GM12865 (cell line): ENCODE data around the gene GPR183.

ENCODE experiments used
- DNase-seq: peaks from one replicate; pipeline ENCODE4 v3.0.0; 2010; ENCODE audit warnings: low read depth
- H3K4me3 ChIP-seq: 2 replicates; pipeline ENCODE4 v1.5.1; 2011; ENCODE audit warnings: mild to moderate bottlenecking, low read depth, low read length, control low read depth
- CTCF ChIP-seq: IDR thresholded peaks from 2 replicates; pipeline ENCODE4 v1.5.1; 2011; ENCODE audit warnings: low read length, control low read depth, low read depth, inconsistent platforms; ENCODE audit not compliant: insufficient read depth; ENCODE audit errors: missing control alignments

Gene GPR183

GRCh38 chr13:99313941-99314340, 6.7 kb upstream of the GPR183 start:
- no peak for DNase-seq
- H3K4me3 ChIP-seq, result no peak overlapping the region
- TF ChIP-seq CTCF, result no peak

DNA sequence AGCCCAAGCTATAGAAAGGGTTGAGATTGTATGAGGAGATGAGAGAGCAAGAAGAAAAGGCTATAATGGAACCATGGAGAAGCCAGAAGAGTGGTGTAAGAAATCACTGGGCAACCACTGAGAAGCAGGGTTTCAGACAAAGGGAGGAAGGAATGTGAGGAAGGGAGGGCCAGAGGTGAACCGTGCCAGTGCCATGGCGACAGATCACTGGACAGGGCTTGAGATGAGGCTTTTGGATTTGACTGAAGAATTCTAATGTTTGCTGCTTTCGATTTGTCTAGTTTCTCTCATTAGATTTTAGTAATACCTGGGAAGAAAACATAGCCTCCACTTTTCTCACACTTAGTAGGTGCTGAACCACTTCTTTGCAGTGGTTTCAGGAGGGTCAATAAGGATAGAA, 6.3 kb upstream of the GPR183 start:
- DNase-seq, result no peak
- no peak for TF ChIP-seq CTCF
- no peak overlapping the region for H3K4me3 ChIP-seq

DNA sequence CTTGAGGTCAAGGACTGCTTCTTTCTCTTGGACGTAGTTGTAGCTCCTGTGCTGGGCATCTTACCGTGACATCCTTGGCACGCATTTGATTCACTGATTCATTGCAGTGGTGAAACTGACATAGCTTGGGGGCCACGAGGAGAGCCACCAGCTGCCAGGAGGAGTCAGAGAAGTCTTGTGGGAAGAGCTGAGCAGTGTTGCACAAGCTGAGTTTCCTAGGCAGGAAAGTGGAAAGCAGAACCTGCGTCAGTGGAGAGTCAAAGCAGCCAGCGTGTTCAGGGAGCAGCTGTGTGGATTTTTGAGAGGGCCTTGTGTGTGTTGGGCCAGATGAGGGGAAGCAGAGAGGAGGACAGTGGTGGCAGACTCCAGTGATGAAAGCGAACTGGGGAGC, 5.3 kb upstream of the GPR183 start:
- peak; percentile 73 for DNase-seq
- no peak overlapping the region for H3K4me3 ChIP-seq
- no peak for TF ChIP-seq CTCF

DNA sequence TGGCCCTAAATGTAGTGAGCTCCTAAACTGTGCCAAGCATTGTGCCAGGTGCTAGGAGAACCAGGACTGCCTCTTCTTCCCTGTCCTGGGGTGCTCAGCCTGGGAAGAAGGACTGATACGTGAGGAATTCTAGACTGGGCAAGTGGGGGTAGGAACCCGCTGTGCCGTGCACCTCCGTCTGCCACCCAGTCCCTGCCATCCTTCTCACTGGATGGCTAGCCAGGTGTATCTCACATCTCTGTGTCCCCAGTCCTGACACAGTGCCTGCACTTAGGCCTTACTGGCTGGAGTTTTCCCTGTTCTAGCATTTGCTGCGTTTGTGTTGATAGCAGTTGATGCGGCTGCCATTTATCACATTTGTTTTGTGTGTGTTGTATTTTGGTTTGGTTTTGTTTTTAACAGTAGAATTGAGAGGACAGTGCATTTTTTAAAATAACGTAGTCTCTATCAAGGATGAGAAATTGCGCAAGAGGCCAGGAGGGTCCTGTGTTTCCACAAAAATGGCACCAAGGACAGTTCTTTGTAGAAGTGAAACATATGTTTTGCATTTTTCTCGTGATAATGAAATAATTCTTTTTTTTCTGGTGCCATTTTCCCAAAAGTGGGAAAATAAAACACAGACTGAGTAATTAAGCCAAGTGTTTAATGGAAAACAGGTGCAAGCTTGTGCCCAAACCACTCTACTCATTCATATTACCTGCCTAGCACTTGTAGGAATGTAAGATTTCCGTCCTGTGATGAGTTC, 4.7 kb upstream of the GPR183 start:
- no peak overlapping the region for H3K4me3 ChIP-seq
- no peak for DNase-seq
- no peak for TF ChIP-seq CTCF

GRCh38 chr13:99311137-99311536, 3.9 kb upstream of the GPR183 start:
- no peak for TF ChIP-seq CTCF
- H3K4me3 ChIP-seq, result no peak overlapping the region
- no peak for DNase-seq

GRCh38 chr13:99310382-99311031, 3.3 kb upstream of the GPR183 start:
- H3K4me3 ChIP-seq, result no peak overlapping the region
- TF ChIP-seq CTCF, result no peak
- DNase-seq, result peak; percentile 57
